Naive thymus-derived CD4-positive, alpha-beta T cell (primary cell): ENCODE results near the gene MORN1. TPM values are rescaled to one million over a fixed set of nuclear protein-coding genes. Genes with fewer than 3 reads are reported as not detected.

Source experiments
- ATAC-seq: fragments of 150-1000 bp; cut with Tn5 transposase; 2 replicates; pipeline ENCODE4 v1.10.0; 2021; ENCODE audit warnings: mild to moderate bottlenecking, moderate library complexity
- CTCF ChIA-PET: fragments of 350-600 bp; sonication (Branson Sonifier 250); formaldehyde crosslinking; loops from one replicate; lab custom pipeline; 2021; ENCODE audit warnings: antibody characterized with exemption; lab: Charles Lee
- POLR2A ChIA-PET: fragments of 350-600 bp; sonication (Branson Sonifier 250); formaldehyde crosslinking; loops from one replicate; lab custom pipeline; 2021; ENCODE audit warnings: antibody characterized with exemption, inconsistent platforms; lab: Charles Lee
- DNase-seq, 9 donors: peaks; one replicate each; pipeline versions ENCODE4 v3.0.0 to v3.0.0-alpha.2; 2020 to 2022; ENCODE audit warnings: mixed read lengths in 1 of 9
- H3K27ac ChIP-seq: one replicate; pipeline ENCODE4 v1.7.0; 2013; ENCODE audit warnings: mild to moderate bottlenecking, low read depth, low read length, moderate library complexity
- H3K27me3 ChIP-seq, 2 donors: one replicate each; pipeline ENCODE4 v1.7.0; 2013; ENCODE audit warnings: low read length in 2 of 2, mild to moderate bottlenecking in 2 of 2, moderate library complexity in 2 of 2; ENCODE audit not compliant: control insufficient read depth in 2 of 2, insufficient read depth in 2 of 2
- H3K36me3 ChIP-seq, 3 experiments: 1 replicate in 2 of 3; 2 replicates in 1 of 3; pipeline ENCODE4 v1.7.0; 2013; ENCODE audit warnings: low read length in 3 of 3, mild to moderate bottlenecking in 3 of 3, moderate library complexity in 1 of 3; ENCODE audit not compliant: insufficient read depth in 3 of 3, control insufficient read depth in 2 of 3
- H3K4me1 ChIP-seq, 2 donors: one replicate each; pipeline ENCODE4 v1.7.0; 2013; ENCODE audit warnings: low read length in 2 of 2, mild to moderate bottlenecking in 2 of 2, moderate library complexity in 1 of 2; ENCODE audit not compliant: control insufficient read depth in 2 of 2, insufficient read depth in 2 of 2
- H3K4me3 ChIP-seq: 2 replicates; pipeline ENCODE4 v1.7.0; 2013; ENCODE audit warnings: mild to moderate bottlenecking, low read length
- H3K9me3 ChIP-seq, 3 experiments: 1 replicate in 2 of 3; 2 replicates in 1 of 3; pipeline ENCODE4 v1.7.0; 2013; ENCODE audit warnings: low read length in 3 of 3; ENCODE audit not compliant: control insufficient read depth in 2 of 3
- H3K27ac Mint-ChIP-seq, 9 donors: one replicate each; pipeline ENCODE4 v1.8.0; 2020 to 2022; ENCODE audit warnings: mixed read lengths in 9 of 9, mild to moderate bottlenecking in 8 of 9, moderate library complexity in 5 of 9, inconsistent platforms in 2 of 9
- H3K27me3 Mint-ChIP-seq, 5 donors: one replicate each; pipeline ENCODE4 v1.8.0; 2021 to 2022; ENCODE audit warnings: mixed read lengths in 5 of 5, mild to moderate bottlenecking in 1 of 5
- H3K36me3 Mint-ChIP-seq, 5 donors: one replicate each; pipeline ENCODE4 v1.8.0; 2020 to 2022; ENCODE audit warnings: mixed read lengths in 5 of 5, mild to moderate bottlenecking in 3 of 5, inconsistent platforms in 1 of 5
- H3K4me1 Mint-ChIP-seq, 7 donors: one replicate each; pipeline ENCODE4 v1.8.0; 2020 to 2022; ENCODE audit warnings: mixed read lengths in 7 of 7, mild to moderate bottlenecking in 3 of 7, inconsistent platforms in 1 of 7
- H3K4me3 Mint-ChIP-seq, 10 donors: one replicate each; pipeline ENCODE4 v1.8.0; 2020 to 2022; ENCODE audit warnings: mild to moderate bottlenecking in 10 of 10, mixed read lengths in 10 of 10, moderate library complexity in 6 of 10, inconsistent platforms in 2 of 10
- H3K9me3 Mint-ChIP-seq, 11 donors: one replicate each; pipeline ENCODE4 v1.8.0; 2020 to 2022; ENCODE audit warnings: mixed read lengths in 11 of 11, mild to moderate bottlenecking in 4 of 11, inconsistent platforms in 1 of 11, moderate library complexity in 1 of 11
- intact Hi-C, 2 donors: fragments of 100-400 bp; cut with micrococcal nuclease; formaldehyde crosslinking; loops; one replicate each; pipeline ENCODE4 v1.15.1; 2023
- polyA plus RNA-seq, 2 donors: library from polyadenylated mRNA; unstranded; fragments of 300-500 nt; fragmentation: Illumina TruSeq; gene quantifications; one replicate each; pipeline ENCODE4 v1.2.3, GENCODE V29; 2021
- total RNA-seq, 6 experiments: library from RNA in 5 of 6; stranded (reverse) in 5 of 6; gene quantifications; 1 replicate in 5 of 6; 2 replicates in 1 of 6; pipeline ENCODE4 v1.2.3 and lab custom pipeline; 2021 to 2026

Gene MORN1
- total and polyA plus RNA-seq, 7 experiments from 2014 or later = 5.0 to 16.4 (median 9.2) TPM

DNA sequence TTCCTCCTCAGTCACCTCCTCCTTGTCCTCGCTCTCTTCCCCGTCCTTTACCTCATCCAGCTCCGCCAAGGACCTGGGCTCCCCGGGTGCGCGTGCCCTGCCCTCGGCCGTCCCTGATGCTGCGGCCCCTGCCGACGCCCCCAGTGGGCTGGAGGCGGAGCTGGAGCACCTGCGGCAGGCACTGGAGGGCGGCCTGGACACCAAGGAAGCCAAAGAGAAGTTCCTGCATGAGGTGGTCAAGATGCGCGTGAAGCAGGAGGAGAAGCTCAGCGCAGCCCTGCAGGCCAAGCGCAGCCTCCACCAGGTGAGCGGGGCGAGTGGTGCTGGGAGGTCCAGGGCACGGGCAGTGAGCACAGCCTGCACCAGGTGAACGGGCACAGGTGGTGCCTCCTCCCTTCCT is 87.1 kb downstream of the MORN1 start:
- ChIA-PET CTCF (no interaction called here), POLR2A (interaction anchor here (1.3 to 1.5 kb wide), 2 partner anchors 9 to 109 kb away, joined by 4 read pairs; no protein-coding TSS in a partner anchor)
- H3K4me1 ChIP-seq = peaks cover 27 to 29% of the 10 kb centered on the region in 2 donors
- peaks cover 0 to 66% (median 18%) of the 10 kb centered on the region in 3 experiments for H3K36me3 ChIP-seq
- peak overlapping the region in 2 of 9 donors; percentile 26 to 99 for H3K27ac Mint-ChIP-seq
- no peaks in the 10 kb centered on the region for H3K27me3 ChIP-seq
- intact Hi-C loops = loop anchor here in 1 of 2 donors (5.0 kb wide), 2 partner anchors 243 to 387 kb away; partner anchors contain the start of genes CALML6 and TMEM52
- H3K4me3 ChIP-seq = no peak overlapping the region
- no peaks in the 10 kb centered on the region for H3K9me3 ChIP-seq
- H3K4me3 Mint-ChIP-seq = no peak overlapping the region
- H3K27ac ChIP-seq = peak overlapping the region; percentile 26
- H3K9me3 Mint-ChIP-seq = no peaks in the 10 kb centered on the region
- DNase-seq (no peak), ATAC-seq (no peak)
- H3K36me3 Mint-ChIP-seq = peaks cover 8 to 37% (median 15%) of the 10 kb centered on the region in 5 donors
- peaks cover 15 to 39% (median 26%) of the 10 kb centered on the region in 7 donors for H3K4me1 Mint-ChIP-seq
- no peaks in the 10 kb centered on the region for H3K27me3 Mint-ChIP-seq

DNA sequence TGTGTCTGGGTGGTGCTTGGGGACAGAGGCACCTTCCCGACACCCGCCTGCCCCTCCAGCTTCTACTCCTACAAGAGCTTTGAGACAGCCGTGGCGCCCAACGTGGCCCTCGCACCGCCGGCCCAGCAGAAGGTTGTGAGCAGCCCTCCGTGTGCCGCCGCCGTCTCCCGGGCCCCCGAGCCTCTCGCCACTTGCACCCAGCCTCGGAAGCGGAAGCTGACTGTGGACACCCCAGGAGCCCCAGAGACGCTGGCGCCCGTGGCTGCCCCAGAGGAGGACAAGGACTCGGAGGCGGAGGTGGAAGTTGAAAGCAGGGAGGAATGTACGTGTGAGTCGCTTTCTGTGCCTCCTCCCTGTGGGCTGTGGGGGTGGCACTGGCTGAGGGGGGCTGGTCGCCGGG is 87.6 kb downstream of the MORN1 start:
- Mint-ChIP-seq H3K36me3 (peaks cover 8 to 37% (median 15%) of the 10 kb centered on the region in 5 donors), H3K27ac (peak overlapping the region; percentile 13 to 99 (median 70)), H3K27me3 (no peaks in the 10 kb centered on the region), H3K9me3 (no peaks in the 10 kb centered on the region), H3K4me3 (no peak overlapping the region), H3K4me1 (peaks cover 16 to 44% (median 30%) of the 10 kb centered on the region in 7 donors)
- H3K27ac ChIP-seq = peak overlapping the region; percentile 98
- peaks cover 0 to 63% (median 18%) of the 10 kb centered on the region in 3 experiments for H3K36me3 ChIP-seq
- no peaks in the 10 kb centered on the region for H3K27me3 ChIP-seq
- no peaks in the 10 kb centered on the region for H3K9me3 ChIP-seq
- no peak for DNase-seq
- peaks cover 32 to 34% of the 10 kb centered on the region in 2 donors for H3K4me1 ChIP-seq
- ATAC-seq = no peak
- CTCF ChIA-PET = interaction anchor here (0.6 to 1.2 kb wide), 2 partner anchors 52 to 72 kb away, joined by 3 to 4 read pairs; no protein-coding TSS in a partner anchor
- H3K4me3 ChIP-seq = no peak overlapping the region
- intact Hi-C loops = loop anchor here in 1 of 2 donors (5.0 kb wide), 2 partner anchors 244 to 386 kb away; partner anchors contain the start of genes CALML6 and TMEM52
- POLR2A ChIA-PET = interaction anchor here (1.2 to 1.5 kb wide), 3 partner anchors 9 to 108 kb away, joined by 4 to 6 read pairs (median 4); no protein-coding TSS in a partner anchor

DNA sequence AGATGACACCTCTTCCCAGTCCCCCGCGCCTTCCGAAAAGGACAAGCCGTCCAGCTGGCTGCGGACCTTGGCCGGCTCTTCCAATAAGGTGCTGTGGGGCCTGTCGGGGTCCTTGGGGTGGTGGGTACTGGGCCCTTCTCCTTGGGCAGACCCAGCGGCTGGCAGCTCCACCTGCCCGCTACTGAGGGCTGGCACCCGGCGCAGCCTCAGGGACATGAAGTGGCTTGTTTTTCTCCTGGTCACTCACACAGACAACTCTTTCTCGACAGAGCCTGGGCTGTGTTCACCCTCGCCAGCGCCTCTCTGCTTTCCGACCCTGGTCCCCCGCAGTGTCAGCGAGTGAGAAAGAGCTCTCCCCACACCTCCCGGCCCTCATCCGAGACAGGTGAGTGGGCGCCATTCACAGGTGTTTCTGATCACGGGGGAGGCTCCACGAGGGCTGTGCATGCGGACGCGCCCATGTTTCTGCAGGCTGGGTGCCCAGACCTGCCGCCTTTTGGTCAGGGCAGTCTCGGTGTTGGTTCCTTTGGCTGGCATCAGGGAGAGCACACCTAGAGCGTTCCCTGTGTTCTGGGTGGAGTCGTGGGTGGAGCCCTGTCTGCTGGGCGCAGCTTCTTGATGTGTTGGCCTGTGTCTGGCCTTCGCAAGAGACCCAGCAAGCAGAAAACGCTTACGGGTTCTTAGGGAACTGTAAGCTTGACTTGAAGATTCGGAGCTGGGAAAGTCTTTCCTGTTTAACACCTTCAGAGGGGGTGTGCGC is 88.2 kb downstream of the MORN1 start:
- peaks cover 5 to 32% (median 12%) of the 10 kb centered on the region in 5 donors for H3K36me3 Mint-ChIP-seq
- ATAC-seq (no peak), DNase-seq (no peak)
- Histone ChIP-seq H3K36me3 (peaks cover 0 to 57% (median 18%) of the 10 kb centered on the region in 3 experiments), H3K9me3 (no peaks in the 10 kb centered on the region), H3K27ac (peak overlapping the region; percentile 98), H3K4me1 (peaks cover 36 to 40% of the 10 kb centered on the region in 2 donors), H3K4me3 (no peak overlapping the region), H3K27me3 (no peaks in the 10 kb centered on the region)
- ChIA-PET POLR2A (interaction anchor here (1.2 kb wide), 1 partner anchor 47 kb away, joined by 6 read pairs; no protein-coding TSS in a partner anchor), CTCF (interaction anchor here (0.6 to 1.2 kb wide), 2 partner anchors 51 to 72 kb away, joined by 3 to 4 read pairs; no protein-coding TSS in a partner anchor)
- intact Hi-C loops = loop anchor here in 1 of 2 donors (5.0 kb wide), 2 partner anchors 244 to 386 kb away; partner anchors contain the start of genes CALML6 and TMEM52
- H3K9me3 Mint-ChIP-seq = no peaks in the 10 kb centered on the region
- peak overlapping the region in 2 of 10 donors; percentile 7 to 46 for H3K4me3 Mint-ChIP-seq
- H3K4me1 Mint-ChIP-seq = peaks cover 13 to 50% (median 33%) of the 10 kb centered on the region in 7 donors
- no peaks in the 10 kb centered on the region for H3K27me3 Mint-ChIP-seq
- peak overlapping the region; percentile 13 to 99 (median 99) for H3K27ac Mint-ChIP-seq

DNA sequence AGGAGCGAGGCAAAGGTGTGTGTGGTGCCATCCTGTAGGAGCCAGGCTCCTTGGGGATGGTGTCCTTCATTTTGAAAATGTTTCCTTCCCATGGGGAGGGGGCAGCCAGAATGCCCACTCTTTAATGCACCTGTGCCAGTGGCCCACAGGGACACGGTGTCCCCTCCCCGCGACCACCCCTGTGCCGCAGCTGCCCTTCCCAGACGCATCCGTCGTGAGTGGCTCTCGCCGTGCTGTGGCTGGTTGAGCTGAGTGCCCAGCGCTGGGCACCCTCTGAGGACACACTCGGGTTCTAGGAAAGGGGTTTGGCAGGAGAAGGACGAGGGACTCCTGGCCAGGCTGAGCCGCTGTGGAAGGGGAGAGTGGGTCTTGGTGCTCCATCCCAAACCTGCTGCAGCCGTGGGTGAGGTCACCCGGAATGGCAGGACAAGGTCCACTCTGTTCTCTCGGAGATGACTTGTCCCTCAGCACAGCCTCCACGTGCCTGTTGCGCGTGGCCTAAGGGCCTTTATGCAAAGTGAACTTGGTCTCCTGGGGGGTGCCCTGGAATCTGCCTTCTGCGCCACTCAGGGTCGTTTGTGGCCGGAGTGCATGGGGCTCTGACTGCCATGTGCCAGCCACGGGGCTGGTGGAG is 88.9 kb downstream of the MORN1 start:
- intact Hi-C loops = loop anchor here in 1 of 2 donors (5.0 kb wide), 2 partner anchors 245 to 385 kb away; partner anchors contain the start of genes CALML6 and TMEM52
- Histone ChIP-seq H3K4me3 (no peak overlapping the region), H3K27me3 (no peaks in the 10 kb centered on the region), H3K4me1 (peaks cover 36 to 43% of the 10 kb centered on the region in 2 donors), H3K9me3 (no peaks in the 10 kb centered on the region), H3K27ac (peak overlapping the region; percentile 98), H3K36me3 (peaks cover 0 to 50% (median 18%) of the 10 kb centered on the region in 3 experiments)
- ATAC-seq (no peak), DNase-seq (no peak)
- ChIA-PET CTCF (interaction anchor here (1.2 to 1.8 kb wide), 2 partner anchors 71 kb away, joined by 3 to 5 read pairs; no protein-coding TSS in a partner anchor), POLR2A (interaction anchor here (2.0 to 5.0 kb wide), 3 partner anchors 12 to 70 kb away, joined by 10 to 45 read pairs (median 37); no protein-coding TSS in a partner anchor)
- Mint-ChIP-seq H3K36me3 (peaks cover under 1 to 24% (median 4%) of the 10 kb centered on the region in 5 donors), H3K4me3 (peak overlapping the region in 4 of 10 donors; percentile 7 to 87 (median 56)), H3K27ac (peak overlapping the region in 8 of 9 donors; percentile 66 to 99 (median 99)), H3K9me3 (no peaks in the 10 kb centered on the region), H3K4me1 (peaks cover 6 to 58% (median 35%) of the 10 kb centered on the region in 7 donors), H3K27me3 (no peaks in the 10 kb centered on the region)

DNA sequence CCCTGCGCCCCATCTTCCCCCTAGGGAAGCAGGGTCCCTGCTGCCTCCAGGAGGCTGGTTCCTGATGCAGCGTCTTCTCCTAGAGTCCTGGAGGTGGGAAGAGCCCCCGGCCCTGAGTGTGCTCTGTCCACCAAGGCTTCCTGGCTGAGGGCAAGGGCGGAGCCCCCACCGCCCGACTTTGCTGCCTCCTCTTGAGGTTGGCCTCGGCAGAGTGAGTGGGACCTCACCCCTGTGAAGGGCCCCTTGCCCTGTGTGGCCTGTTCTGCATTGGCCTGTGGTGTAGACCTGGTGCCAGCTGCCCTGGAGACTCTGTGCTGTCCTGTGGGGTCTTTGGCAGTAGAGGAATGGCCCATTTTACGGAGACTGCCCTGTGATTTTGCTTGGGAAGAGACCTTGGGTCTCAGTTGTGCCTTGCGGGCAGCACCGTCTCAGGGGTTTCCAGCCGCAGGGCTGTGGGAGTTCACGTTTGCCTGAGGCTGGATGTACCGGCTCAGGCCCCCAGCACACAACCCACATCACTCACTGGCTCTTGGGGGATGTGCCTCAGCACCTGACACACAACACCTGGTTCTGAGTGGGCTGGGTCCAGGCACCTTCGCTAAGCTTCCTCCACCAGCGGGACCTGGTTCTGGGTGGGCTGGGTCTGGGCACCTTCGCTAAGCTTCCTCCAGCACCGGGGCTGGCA is 89.6 kb downstream of the MORN1 start:
- no peaks in the 10 kb centered on the region for H3K9me3 Mint-ChIP-seq
- ATAC-seq (no peak), DNase-seq (peak in 1 of 9 donors; percentile 29)
- no peaks in the 10 kb centered on the region for H3K27me3 Mint-ChIP-seq
- peaks cover 0 to 26% (median under 1%) of the 10 kb centered on the region in 5 donors for H3K36me3 Mint-ChIP-seq
- Histone ChIP-seq H3K9me3 (no peaks in the 10 kb centered on the region), H3K27ac (peak overlapping the region; percentile 98), H3K4me1 (peaks cover 36 to 48% of the 10 kb centered on the region in 2 donors), H3K36me3 (peaks cover 0 to 43% (median 18%) of the 10 kb centered on the region in 3 experiments), H3K27me3 (no peaks in the 10 kb centered on the region), H3K4me3 (peak overlapping the region; percentile 51)
- H3K4me3 Mint-ChIP-seq = peak overlapping the region in 9 of 10 donors; percentile 79 to 89 (median 84)
- ChIA-PET POLR2A (interaction anchor here (0.7 to 5.0 kb wide), 8 partner anchors 12 to 102 kb away, joined by 3 to 45 read pairs (median 8); partner anchors contain the start of genes MORN1 and RER1), CTCF (interaction anchor here (0.6 to 1.8 kb wide), 4 partner anchors 65 to 77 kb away, joined by 3 to 5 read pairs (median 4); no protein-coding TSS in a partner anchor)
- intact Hi-C loops = loop anchor here (1.0 to 5.0 kb wide), 11 partner anchors 10 to 384 kb away; partner anchors contain the start of genes CALML6 (in 1 of the 2), MORN1 (in 1 of the 2), RER1 (in 1 of the 2) and TMEM52 (in 1 of the 2)
- H3K4me1 Mint-ChIP-seq = peaks cover 8 to 65% (median 36%) of the 10 kb centered on the region in 7 donors
- peak overlapping the region; percentile 91 to 99 (median 99) for H3K27ac Mint-ChIP-seq
